ENCODE measurements around the gene CRELD1. TPM values are rescaled to one million over a fixed set of nuclear protein-coding genes. Genes with fewer than 3 reads are reported as not detected.

CRELD1 gene
- total RNA-seq, 1 donor from 2014 or later = 44.3 TPM

GRCh38 chr3:9914559-9915253 lies 18.9 kb upstream of the CRELD1 start:
- H3K4me3 Mint-ChIP-seq = peak overlapping the region; percentile 69
- H3K27me3 Mint-ChIP-seq = no peaks in the 10 kb centered on the region
- H3K4me1 Mint-ChIP-seq (ENCODE audit: unreplicated experiment) = peaks cover 12% of the 10 kb centered on the region
- no peaks in the 10 kb centered on the region for H3K9me3 Mint-ChIP-seq
- H3K36me3 Mint-ChIP-seq = no peaks in the 10 kb centered on the region
- DNase-seq (ENCODE audit: extremely low spot score, unreplicated experiment) = no peak
- TF ChIP-seq CTCF (conservative IDR thresholded peaks at IDR 0.05) = no peak
- H3K27ac Mint-ChIP-seq = no peak overlapping the region

- Mint-ChIP-seq H3K27ac (peak overlapping the region; percentile 83), H3K27me3 (no peaks in the 10 kb centered on the region), H3K9me3 (no peaks in the 10 kb centered on the region), H3K36me3 (no peaks in the 10 kb centered on the region), H3K4me3 (peak overlapping the region; percentile 87), H3K4me1 (ENCODE audit: unreplicated experiment) (peaks cover 11% of the 10 kb centered on the region)
- peak; percentile 81 for DNase-seq (ENCODE audit: extremely low spot score, unreplicated experiment)
- peak; percentile 56 for TF ChIP-seq CTCF (conservative IDR thresholded peaks at IDR 0.05)
Observed at GRCh38 chr3:9915254-9916141, 18.1 kb upstream of the CRELD1 start.

- peaks cover 11% of the 10 kb centered on the region for H3K4me1 Mint-ChIP-seq (ENCODE audit: unreplicated experiment)
- TF ChIP-seq CTCF (conservative IDR thresholded peaks at IDR 0.05) = no peak
- H3K4me3 Mint-ChIP-seq = peak overlapping the region; percentile 87
- no peak for DNase-seq (ENCODE audit: extremely low spot score, unreplicated experiment)
- no peaks in the 10 kb centered on the region for H3K27me3 Mint-ChIP-seq
- peak overlapping the region; percentile 83 for H3K27ac Mint-ChIP-seq
- no peaks in the 10 kb centered on the region for H3K36me3 Mint-ChIP-seq
- no peaks in the 10 kb centered on the region for H3K9me3 Mint-ChIP-seq
Observed at GRCh38 chr3:9916346-9916733, 17.3 kb upstream of the CRELD1 start.

- Mint-ChIP-seq H3K4me1 (ENCODE audit: unreplicated experiment) (peaks cover 11% of the 10 kb centered on the region), H3K9me3 (no peaks in the 10 kb centered on the region), H3K4me3 (peak within 1 kb of the TSS; percentile 87), H3K36me3 (no peaks in the 10 kb centered on the region), H3K27me3 (no peaks in the 10 kb centered on the region), H3K27ac (peak within 1 kb of the TSS; percentile 83)
- no peak for DNase-seq (ENCODE audit: extremely low spot score, unreplicated experiment)
- TF ChIP-seq CTCF (conservative IDR thresholded peaks at IDR 0.05) = no peak
Observed at GRCh38 chr3:9916734-9917680, 16.6 kb upstream of the CRELD1 start, which contains the start of gene IL17RC. IL17RC (plus strand) TSS chr3:9917098; CDS start chr3:9917316, 218 bp downstream.

- no peak for DNase-seq (ENCODE audit: extremely low spot score, unreplicated experiment)
- Mint-ChIP-seq H3K36me3 (no peaks in the 10 kb centered on the region), H3K4me1 (ENCODE audit: unreplicated experiment) (peaks cover 11% of the 10 kb centered on the region), H3K27ac (peak overlapping the region; percentile 83), H3K4me3 (no peak overlapping the region), H3K27me3 (no peaks in the 10 kb centered on the region), H3K9me3 (no peaks in the 10 kb centered on the region)
- no peak for TF ChIP-seq CTCF (conservative IDR thresholded peaks at IDR 0.05)
Observed at GRCh38 chr3:9917820-9918219, 15.8 kb upstream of the CRELD1 start.

Data from type B pancreatic cell (in vitro differentiated cells).